Stimulated activated CD8-positive, alpha-beta memory T cell treated with anti-CD3 and anti-CD28 coated beads, Interleukin-12 subunit alpha, Interleukin-12 subunit beta, amount 100 ng/mL, for 4 hours (primary cell): Measurements from ENCODE around the gene PLEK2.
"Not testable (repeated sequence)": the region's sequence is repeated elsewhere in the genome, so short reads cannot be mapped to it uniquely, and the experiment has no call there.

Source experiments
- DNase-seq: peaks from one replicate; pipeline ENCODE4 v3.0.0-alpha.2; 2020; ENCODE audit warnings: low read depth

The PLEK2 gene

GRCh38 chr14:67411820-67412421 is at the start of gene PLEK2:
PLEK2 (minus strand) TSS chr14:67412165; CDS start chr14:67412059, 106 bp downstream.
- peak; percentile 14 for DNase-seq

- DNase-seq, result no peak
These were observed 49.5 kb upstream of the PLEK2 start for GRCh38 chr14:67461341-67461985.

- no peak for DNase-seq
These were observed 47.4 kb upstream of the PLEK2 start for GRCh38 chr14:67459336-67459735.

- no peak for DNase-seq
These were observed 45.8 kb upstream of the PLEK2 start for GRCh38 chr14:67457782-67458181.

- no peak for DNase-seq
These were observed 44.8 kb upstream of the PLEK2 start for GRCh38 chr14:67456732-67457131.

- DNase-seq, result no peak
These were observed 41.8 kb upstream of the PLEK2 start for GRCh38 chr14:67453575-67454300.

GRCh38 chr14:67451667-67452066 is 39.7 kb upstream of the PLEK2 start:
- not testable (repeated sequence) for DNase-seq

- DNase-seq, result no peak
These were observed 37.1 kb upstream of the PLEK2 start for GRCh38 chr14:67449096-67449495.

- DNase-seq, result no peak
These were observed 35.0 kb upstream of the PLEK2 start for GRCh38 chr14:67447033-67447381.

- no peak for DNase-seq
These were observed 34.5 kb upstream of the PLEK2 start for GRCh38 chr14:67446371-67447032.

GRCh38 chr14:67444395-67444794 is 32.4 kb upstream of the PLEK2 start:
- DNase-seq, result no peak

GRCh38 chr14:67442139-67442906 is 30.4 kb upstream of the PLEK2 start:
- DNase-seq, result no peak

GRCh38 chr14:67441672-67442071 is 29.7 kb upstream of the PLEK2 start:
- DNase-seq, result no peak

GRCh38 chr14:67441256-67441655 is 29.3 kb upstream of the PLEK2 start:
- DNase-seq, result no peak

- no peak for DNase-seq
These were observed 28.5 kb upstream of the PLEK2 start for GRCh38 chr14:67440513-67440912.

- DNase-seq, result no peak
These were observed 27.0 kb upstream of the PLEK2 start for GRCh38 chr14:67438969-67439368.

- DNase-seq, result no peak
These were observed 24.3 kb upstream of the PLEK2 start for GRCh38 chr14:67436006-67436866.

GRCh38 chr14:67435603-67436002 is 23.6 kb upstream of the PLEK2 start:
- DNase-seq, result no peak

- DNase-seq, result no peak
These were observed 20.1 kb upstream of the PLEK2 start for GRCh38 chr14:67432050-67432564.

- DNase-seq, result no peak
These were observed 17.7 kb upstream of the PLEK2 start for GRCh38 chr14:67429510-67430205.
